ENCODE data around the gene IL36RN.

Gene IL36RN

DNA sequence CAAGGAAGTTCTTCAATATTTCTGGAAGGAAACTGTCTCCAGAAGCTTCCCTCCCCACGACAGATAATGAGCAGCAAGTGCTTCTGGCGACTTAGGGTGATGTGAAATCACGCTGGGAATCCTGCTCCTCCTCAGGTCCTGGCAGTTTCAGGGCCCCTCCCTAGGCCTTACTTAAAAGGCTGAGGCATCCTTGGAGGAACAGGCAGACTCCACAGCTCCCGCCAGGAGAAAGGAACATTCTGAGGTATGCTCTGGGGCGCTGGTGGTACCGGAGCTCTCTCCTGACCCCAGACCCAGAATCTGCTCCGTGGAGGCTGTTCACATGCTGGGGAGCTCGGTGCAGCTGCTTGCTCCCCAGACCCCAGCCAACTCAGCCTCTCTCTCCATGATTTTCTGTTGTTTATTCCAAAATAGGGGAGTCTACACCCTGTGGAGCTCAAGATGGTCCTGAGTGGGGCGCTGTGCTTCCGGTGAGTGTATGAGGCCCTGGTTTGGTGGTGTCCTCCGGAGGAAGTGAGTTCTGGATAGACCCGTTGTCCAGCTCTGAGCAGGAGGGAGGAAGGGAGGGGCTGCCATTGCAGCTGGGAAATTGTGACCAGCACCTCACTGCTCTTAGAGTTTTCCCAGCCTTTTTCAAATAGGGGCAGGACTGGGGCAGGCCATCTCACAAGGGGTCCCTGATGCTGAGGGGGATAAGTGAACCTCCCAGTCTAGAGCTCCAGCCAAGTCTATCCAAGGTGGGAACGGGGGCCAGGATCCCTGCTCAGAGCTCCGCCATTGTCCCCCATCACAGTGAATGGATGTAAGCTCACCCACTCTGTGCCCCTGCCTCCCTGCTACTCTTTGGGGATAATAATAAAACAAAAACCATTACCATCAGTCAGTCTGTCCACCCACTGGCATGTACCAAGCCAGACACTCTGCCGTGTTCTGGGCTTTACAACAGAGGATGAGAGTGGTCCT lies at the start of gene IL36RN:
Gene IL36RN (plus strand): TSS at position 201 of the 963 bp plus-strand sequence. CDS start 241 bp downstream, at position 442.
- no peak for DNase-seq

DNA sequence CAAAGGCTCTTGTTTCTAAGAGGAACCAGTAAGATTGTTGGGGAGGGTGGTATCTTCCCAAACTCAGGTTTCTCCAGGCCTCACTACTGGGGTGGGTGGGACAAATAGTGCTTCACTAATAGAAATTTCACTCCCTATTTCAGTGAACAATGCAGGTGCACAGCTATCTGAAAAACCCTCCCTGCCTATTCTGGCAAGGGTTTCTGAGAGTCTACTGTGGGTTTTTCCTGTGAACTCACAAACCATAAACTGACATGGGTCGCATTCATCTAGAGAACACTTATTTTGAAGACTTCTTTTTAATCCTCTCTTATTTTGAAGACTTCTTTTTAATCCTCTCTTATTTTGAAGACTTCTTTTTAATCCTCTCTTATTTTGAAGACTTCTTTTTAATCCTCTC lies 49.4 kb upstream of the IL36RN start:
- no peak for DNase-seq

DNA sequence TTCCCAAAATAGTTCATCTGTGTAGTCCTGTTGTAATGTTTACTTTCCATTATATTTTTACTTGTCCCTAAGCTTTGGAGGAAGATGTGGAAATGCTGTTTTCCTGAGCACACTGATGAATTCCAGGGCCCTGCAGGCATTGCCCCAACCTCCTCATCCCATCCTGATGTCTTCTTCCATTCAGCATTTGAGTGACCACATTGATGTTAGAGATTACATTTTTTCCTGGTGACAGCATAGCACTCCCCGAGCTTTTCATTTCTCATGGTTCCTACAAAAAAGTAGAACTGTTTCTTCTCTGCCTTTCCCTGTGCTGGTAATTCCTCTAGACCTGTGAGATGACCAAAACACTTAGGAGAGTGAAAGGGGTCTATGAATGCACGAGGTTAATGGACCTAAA lies 48.9 kb upstream of the IL36RN start:
- no peak for DNase-seq

DNA sequence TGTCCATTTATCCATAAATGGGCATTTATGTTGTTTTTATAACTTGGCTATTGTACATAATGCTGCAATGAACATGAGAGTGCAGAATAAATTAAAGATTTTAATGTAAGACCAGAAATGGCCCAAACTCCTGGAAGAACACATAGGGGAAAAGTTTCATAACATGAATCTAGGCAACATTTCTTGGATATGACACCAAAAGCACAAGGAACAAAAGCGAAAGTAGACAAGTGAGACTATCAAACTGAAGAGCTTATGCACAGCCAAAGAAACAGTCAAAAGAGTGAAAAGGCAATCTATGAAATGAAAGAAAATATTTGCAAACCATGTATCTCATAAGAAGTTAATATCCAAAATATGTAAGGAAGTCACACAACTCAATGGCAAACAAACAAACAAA lies 47.9 kb upstream of the IL36RN start:
- no peak for DNase-seq

DNA sequence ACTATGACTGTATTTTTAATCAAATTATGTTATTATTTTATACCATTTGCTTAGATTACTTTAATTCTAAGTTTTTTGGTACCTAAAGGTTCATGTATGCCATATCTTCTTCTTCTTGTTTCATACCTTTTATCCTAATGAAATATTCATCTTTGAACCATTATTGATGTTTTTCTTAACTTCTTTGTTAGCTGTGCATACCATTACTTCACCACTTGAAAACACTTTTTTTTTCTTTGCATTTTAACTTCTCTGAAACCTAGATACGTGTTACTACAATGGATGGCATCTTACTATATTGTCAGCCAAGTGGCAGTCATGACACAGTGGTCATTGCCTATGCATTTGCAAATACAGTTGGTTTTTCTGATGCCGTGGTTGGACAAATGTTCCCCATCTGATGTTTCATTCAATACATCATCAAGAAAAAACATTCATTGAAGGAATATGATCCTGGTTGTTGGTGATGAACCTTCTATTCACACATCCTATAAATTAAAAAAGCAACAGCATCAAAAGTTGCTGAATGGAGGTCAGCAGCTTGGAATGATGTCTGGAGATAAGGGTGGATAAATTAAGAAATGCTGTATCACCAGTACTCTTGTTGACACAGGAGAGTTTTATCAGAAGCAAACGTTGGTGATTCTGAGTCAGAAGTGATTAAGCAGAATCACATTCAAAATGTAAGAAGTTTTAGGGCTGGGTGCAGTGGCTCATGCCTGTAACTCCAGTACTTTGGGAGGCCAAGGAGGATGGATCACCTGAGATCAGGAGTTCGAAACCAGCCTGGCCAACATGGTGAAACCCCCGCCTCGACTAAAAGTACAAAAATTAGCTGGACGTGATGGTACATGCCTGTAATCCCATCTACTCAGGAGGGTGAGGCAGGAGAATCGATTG lies 46.3 kb upstream of the IL36RN start:
- no peak for DNase-seq

DNA sequence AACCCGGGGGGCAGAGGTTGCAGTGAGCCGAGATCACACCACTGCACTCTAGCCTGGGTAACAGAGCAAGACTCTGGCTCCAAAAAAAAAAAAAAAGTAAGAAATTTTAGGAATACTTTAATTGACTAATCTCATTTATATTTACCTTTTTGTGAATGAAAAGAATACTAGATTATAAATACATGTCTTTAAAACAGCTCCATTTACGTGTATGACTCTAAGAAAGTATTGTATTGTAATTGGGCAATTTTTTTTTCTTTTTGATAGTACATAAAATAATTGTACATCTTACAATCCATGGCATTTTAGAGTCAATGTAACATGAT lies 45.7 kb upstream of the IL36RN start:
- DNase-seq: no peak

DNA sequence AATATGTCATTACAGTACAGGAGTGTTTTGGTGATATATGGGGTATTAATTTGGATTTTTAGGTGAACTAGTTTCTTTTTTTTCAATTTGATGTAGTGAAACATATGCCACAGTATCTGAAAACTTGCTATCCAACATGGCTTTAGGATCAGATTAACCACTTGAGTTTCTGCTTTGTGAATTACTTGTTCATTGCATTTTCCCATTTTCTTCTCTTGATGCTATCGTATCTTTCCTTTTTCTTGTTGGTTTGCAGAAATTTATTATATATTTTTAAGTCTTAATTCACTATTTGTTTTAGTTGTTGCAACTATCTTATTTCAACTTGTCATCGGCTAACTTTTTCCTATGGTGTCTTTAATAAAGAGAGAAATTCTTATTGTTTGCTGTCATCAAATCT lies 44.9 kb upstream of the IL36RN start:
- DNase-seq: no peak

DNA sequence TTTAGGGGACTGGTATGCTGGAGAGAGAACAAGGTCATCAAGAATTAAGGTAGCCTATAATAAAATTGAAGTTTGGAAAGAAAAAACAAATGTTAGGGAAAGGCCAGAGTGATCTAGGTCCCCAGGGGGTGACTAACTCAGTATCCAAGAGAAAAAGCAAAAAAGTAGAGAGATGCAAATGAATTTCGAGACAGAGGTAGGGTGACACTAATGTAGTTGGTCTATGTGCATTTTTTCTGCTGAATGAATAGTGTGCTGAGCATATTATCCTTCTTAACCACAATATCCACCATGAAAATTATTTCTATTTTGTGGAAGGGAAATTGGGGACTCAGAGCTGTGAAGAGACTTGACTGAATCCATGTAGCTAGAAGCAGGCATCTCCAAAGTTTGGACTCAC lies 44.0 kb upstream of the IL36RN start:
- no peak for DNase-seq

DNA sequence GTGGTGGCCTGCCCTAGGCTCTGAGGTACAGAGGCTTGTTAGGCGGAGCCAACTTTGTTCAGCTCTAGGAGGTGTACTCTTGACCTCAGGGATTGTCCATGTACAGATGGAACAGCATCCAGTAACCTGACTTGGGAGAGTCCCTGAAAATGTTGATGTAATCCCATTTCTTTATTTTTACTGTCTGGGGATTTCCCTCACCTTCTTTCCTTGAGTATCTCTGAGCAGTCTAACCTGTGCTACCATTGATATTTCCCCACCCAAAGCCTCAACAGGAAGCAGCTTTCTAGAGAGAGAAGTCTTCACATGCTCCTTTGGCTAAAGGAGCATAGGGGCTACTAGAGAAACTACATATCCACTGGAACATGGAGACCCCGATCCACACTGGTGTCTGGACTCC lies 43.3 kb upstream of the IL36RN start:
- no peak for DNase-seq

DNA sequence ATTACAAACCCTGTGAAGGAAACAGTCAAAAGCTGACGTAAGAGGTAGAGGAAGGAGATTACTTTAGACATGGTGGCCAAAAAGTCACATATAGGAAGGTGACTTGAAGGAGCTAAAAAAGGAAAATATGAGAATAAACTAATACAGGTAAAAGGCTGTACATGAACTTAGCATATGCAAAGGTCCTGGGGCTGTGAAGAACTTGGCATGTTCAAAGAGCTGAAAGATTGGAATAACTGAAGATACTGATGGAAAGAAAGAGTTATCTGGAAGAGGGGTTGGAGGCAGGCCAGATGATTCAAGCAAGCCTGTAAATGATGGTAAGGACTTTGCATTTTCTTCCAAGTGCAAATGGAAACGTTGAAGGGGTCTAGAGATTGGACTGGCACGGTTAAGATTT lies 40.5 kb upstream of the IL36RN start:
- DNase-seq: no peak

DNA sequence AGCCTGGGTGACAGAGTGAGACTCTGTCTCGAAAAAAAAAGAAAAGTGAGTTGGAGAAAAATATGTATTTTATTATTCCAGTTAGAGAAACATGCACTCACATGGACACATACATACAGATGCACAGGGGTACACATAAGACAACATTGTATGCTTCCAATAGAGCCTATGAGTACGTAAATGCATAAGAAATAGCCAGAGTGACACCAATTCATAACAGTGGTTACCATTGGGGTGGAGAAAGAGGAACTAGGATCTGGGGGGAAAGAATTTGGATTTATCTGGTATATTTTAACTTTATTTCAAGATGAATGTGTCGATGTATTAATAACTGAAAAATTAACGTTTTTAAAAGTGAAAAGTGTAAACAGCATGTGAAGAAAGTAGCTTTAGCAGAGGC lies 37.7 kb upstream of the IL36RN start:
- no peak for DNase-seq

DNA sequence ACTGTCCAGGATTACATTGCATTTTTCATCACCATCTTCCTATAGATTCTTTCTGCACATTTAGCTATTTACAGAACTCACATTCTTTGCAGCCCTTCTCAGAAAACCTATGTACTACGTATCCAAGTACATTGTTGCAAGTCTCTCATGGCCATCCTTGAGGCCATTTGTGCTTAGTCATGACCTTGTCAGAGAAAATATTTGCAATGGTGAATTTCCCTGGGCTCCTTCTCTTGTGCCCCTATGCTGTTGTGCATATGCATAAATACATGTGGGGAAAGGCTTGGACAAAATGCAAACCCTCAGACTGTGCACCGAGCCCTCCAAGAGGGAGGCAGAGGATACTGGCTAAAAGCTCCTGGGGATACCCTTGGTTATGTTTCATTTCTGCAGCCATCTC lies 34.2 kb upstream of the IL36RN start:
- DNase-seq: no peak

DNA sequence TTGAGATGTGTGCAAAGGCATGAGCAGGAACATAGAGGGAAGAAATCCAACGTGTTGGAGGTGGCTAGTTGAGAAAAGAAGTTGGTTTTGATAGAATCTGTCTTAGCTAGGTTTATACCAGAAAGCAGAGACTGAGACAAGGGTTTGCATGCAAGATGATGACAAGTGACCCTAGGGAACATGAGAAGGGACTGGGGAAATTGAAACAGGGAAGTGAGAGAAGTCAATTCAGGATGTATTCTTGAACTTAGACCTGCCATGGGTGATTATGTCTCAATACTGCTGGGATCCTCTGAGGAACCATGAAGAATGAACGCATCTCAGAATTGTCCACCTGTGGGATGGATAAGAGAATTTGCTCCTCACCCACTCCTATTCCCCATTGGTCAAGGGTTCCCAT lies 33.3 kb upstream of the IL36RN start:
- peak; percentile 74 for DNase-seq

DNA sequence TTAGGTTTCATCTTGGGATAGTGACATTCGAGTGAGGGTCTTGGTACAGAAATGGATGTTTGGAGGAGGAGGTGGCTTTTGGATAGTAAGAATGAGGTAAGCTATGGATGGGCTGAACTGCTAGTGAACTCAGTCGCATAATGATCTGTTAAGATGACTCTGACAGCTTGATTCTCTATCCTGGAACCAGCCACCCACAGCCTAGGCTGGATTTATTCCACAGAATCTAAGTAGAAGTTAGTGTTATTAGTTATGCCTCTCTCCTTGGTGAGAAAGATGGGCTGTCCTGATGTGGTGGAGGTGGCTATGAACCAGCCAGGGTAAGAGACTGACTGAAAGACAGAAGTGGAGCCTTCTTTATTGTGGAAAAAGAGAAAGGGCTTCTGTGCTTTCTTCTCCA lies 31.3 kb upstream of the IL36RN start:
- DNase-seq: no peak

DNA sequence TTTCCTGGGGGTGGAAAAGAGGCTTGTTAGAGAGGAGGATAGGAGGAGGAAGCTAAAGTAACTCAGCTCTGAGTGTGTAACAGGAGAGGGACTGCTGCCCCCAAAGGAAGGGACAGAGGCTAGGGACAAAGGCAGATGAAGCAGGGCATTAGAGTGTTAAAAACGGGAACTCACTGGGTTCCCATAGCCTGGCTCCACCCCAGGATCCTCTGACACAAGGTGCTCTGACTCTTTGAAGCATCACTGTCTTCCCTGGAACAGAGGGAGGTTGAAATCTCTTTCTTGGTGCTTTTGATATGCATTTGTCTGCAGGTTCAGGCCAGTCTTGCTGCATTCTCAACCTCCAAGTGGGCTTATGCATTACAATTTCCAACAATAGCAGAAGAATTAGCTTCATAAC lies 30.9 kb upstream of the IL36RN start:
- no peak for DNase-seq

DNA sequence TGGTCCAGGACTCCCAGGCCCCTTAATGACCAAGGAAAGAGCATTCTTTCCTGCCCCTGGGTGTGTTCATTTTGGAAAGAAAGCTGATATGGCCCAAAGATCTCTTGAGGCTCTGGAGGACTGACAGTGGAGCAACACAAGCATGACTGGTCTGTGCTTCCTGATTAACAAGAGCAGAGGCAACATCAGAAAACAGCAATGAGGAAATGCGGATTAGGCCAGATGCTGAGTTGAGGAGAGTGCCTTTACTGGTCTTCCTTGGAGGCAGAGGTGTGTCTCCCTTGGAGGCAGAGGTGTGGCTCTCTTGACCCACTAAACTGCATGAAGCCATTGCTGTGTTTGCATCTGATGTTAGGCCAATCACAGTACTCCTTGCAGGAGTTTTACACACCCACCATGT lies 26.3 kb upstream of the IL36RN start:
- no peak for DNase-seq

DNA sequence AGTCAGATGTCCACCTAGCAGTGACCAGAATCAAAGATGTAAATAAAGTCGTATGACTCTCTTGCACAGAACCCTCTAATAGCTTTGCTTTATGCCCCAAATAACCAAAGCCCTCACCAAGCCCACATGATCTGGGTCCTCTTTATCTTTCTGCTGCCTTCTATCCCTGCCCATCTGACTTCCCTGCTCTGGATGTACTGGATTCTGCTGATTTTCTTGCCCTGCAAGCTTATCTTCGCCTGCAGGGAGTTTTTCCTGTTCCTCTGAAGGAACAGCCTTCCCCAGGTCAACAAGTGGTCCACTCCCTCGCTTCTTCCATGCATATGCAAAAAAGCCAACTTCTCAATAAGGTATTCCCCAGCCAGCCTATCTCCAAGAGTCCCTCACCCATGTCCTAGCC lies 25.0 kb upstream of the IL36RN start:
- no peak for DNase-seq

DNA sequence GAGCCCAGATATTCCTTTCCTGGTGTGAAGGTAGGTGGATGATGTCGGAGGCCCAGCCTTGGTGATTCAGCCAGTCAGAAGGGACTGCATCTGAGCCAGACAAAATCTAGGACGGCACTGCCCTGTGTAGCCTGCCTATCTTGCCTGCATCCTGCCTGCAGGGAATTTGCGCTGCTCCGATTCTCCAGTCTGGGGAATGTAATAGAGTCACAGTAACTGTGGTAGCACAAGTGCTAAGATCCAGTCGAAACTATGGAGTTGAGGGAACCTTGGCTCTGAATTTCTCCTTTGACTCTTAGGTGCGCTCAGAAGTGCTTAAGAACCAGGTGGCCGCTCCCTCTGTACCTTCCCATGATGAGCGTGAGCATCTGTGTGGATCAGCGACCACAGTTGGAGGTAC lies 22.2 kb upstream of the IL36RN start:
- DNase-seq: no peak

DNA sequence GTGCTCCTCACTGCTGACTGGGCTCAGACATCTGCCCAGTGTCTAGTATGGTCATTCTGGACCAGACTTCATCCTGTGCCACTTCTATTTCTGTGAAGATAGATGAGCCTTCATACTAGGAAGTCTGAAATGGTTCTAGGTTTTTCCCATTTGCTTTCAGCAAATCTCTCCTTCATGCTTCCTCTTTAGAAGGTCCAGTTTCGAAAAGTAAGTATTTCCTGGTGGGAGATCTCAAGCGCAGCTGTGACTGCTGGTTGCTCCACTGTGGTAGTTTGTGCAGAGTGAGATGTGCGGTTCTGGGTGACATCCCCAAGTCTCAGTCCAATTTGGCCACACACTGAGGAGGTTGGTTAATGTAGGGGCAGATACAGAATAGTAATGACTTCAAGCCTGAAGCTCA lies 20.7 kb upstream of the IL36RN start:
- DNase-seq: peak; percentile 65

DNA sequence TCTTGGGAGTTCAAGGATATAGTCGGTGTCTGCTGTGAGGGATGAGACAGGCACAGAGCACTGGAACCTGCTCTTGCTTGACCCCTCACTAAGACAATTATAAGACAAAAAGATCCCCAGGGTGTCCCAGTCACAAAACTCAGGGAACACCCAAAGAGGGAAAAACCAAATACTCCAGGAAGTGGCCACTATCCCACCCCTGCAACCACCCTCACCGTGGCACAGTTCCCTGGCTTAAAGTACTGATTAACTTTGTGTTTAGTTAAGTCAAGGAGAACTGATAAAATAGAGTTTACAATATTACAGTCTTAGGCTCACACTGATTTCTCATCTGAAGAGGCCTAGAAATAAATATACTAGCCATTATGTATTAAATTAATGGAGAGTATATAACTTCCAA lies 19.8 kb upstream of the IL36RN start:
- no peak for DNase-seq

DNA sequence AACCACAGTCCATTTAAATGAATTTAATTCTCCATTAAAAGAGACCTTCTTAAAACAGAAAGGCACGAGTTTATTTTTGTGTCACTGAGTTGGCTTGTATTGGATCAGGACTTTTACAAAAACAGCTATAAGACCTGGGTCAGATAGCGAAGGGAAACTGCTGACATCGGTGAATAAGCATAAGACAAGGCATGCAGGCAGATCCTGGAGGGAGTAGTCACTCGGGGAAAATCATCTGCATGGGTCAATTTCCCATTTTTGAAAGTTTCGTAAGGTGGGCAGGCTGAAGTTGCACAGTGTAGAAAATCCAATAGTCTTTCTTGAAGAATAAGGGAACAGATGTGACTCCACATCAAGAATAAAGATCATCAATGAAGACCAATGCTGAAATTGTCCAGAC lies 19.3 kb upstream of the IL36RN start:
- DNase-seq: peak; percentile 12

DNA sequence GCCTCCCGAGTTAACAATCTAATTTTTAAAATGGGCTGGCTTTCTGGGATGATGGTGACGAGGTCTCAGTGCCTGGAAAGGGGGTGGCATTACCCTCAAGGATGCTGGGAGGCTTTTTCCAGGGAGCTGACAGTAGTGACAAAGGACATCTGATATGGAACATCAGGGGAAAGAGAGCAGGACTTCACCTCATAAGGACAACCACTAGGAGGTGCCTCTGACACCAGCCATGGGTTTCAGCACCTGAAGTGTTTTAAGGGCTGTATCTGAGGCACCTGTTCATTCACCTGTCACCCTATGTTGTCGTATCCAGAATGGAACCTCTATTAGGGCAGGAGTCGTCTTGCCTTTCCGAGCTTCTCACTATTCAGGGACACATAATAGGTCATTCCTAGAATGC lies 17.1 kb upstream of the IL36RN start:
- no peak for DNase-seq

DNA sequence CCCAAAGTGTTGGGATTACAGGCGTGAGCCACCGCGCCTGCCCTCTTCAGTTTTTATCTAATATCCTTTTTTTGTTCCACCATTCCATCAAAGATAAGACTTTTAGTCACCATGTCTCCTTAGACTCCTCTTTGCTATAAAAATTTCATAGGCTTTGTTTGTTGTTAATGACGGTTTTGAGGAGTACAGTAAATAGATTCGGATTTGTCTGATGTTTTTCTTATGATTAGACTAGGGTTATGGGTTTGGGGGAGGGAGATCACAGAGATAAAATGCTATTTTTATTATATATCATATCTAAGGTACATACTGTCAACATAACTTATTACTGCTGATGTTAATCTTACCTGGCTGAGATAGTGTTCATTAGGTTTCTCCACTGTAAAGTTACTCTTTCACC lies 12.5 kb upstream of the IL36RN start:
- DNase-seq: no peak

All from MV-4-11 (cell line).